Activated CD4-positive, alpha-beta memory T cell treated with anti-CD3 and anti-CD28 coated beads, Interleukin-2, amount 10 ng/mL, durations not matched to agents 7 days and 5 days (primary cell): ENCODE results near the gene FAM185A. TPM values are rescaled to one million over a fixed set of nuclear protein-coding genes. Genes with fewer than 3 reads are reported as not detected.

ENCODE experiments used
- CTCF ChIA-PET: fragments of 350-600 bp; sonication (Branson Sonifier 250); formaldehyde crosslinking; loops from one replicate; lab custom pipeline; 2021; ENCODE audit warnings: antibody characterized with exemption, inconsistent platforms; lab: Charles Lee
- POLR2A ChIA-PET: fragments of 350-600 bp; sonication (Branson Sonifier 250); formaldehyde crosslinking; loops from one replicate; lab custom pipeline; 2021; ENCODE audit warnings: antibody characterized with exemption; lab: Charles Lee
- DNase-seq: peaks from one replicate; pipeline ENCODE4 v3.0.0-alpha.2; 2020
- H3K27ac Mint-ChIP-seq: one replicate; pipeline ENCODE4 v1.8.0; 2021; ENCODE audit warnings: mild to moderate bottlenecking, mixed read lengths
- H3K27me3 Mint-ChIP-seq: one replicate; pipeline ENCODE4 v1.8.0; 2021; ENCODE audit warnings: mixed read lengths
- H3K36me3 Mint-ChIP-seq: one replicate; pipeline ENCODE4 v1.8.0; 2021; ENCODE audit warnings: low read depth, mixed read lengths
- H3K4me1 Mint-ChIP-seq: one replicate; pipeline ENCODE4 v1.8.0; 2021; ENCODE audit warnings: mixed read lengths
- H3K4me3 Mint-ChIP-seq: one replicate; pipeline ENCODE4 v1.8.0; 2021; ENCODE audit warnings: mild to moderate bottlenecking, mixed read lengths
- H3K9me3 Mint-ChIP-seq: one replicate; pipeline ENCODE4 v1.8.0; 2021; ENCODE audit warnings: mixed read lengths
- total RNA-seq, 2 experiments: library from RNA; stranded (reverse); gene quantifications; one replicate each; pipeline ENCODE4 v1.2.3, GENCODE V29; 2021

Gene FAM185A
- total RNA-seq, 2 experiments from 2014 or later = 6.1 to 7.2 TPM

- H3K27ac Mint-ChIP-seq = no peak overlapping the region
- peaks cover 15% of the 10 kb centered on the region for H3K4me1 Mint-ChIP-seq
- no peaks in the 10 kb centered on the region for H3K27me3 Mint-ChIP-seq
- no peak for DNase-seq
- H3K36me3 Mint-ChIP-seq = peaks cover 13% of the 10 kb centered on the region
- ChIA-PET POLR2A (no interaction called here), CTCF (no interaction called here)
- H3K9me3 Mint-ChIP-seq = no peaks in the 10 kb centered on the region
- H3K4me3 Mint-ChIP-seq = no peak overlapping the region
Measured at GRCh38 chr7:102841290-102841689, 92.5 kb downstream of the FAM185A start.

GRCh38 chr7:102842284-102842683 is 93.5 kb downstream of the FAM185A start:
- no peak overlapping the region for H3K4me3 Mint-ChIP-seq

DNA sequence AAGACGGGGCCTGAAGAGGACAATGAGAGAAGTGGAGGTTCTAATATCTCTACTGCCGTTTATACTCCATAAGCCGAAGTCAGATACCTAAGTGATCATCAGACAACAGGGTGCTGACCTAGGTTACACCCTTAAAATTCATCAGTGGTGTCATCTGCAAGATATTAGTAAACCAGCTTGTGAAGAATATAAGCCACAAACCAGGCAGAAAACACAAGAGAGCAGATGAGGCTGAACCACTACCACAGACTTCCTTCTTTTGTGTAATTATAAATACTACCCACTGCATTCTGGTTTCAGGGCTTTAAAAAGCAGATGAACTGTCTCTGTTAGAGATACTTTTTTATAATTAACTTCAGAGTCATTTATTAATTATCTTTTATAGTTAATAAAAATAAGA is 95.1 kb downstream of the FAM185A start:
- DNase-seq = peak; percentile 19
- Mint-ChIP-seq H3K36me3 (peaks cover 3% of the 10 kb centered on the region), H3K4me3 (no peak overlapping the region), H3K27ac (no peak overlapping the region), H3K27me3 (no peaks in the 10 kb centered on the region), H3K4me1 (peaks cover 14% of the 10 kb centered on the region), H3K9me3 (no peaks in the 10 kb centered on the region)
- ChIA-PET CTCF (interaction anchor here (0.8 to 1.1 kb wide), 2 partner anchors 10 to 29 kb away, joined by 3 read pairs; no protein-coding TSS in a partner anchor), POLR2A (interaction anchor here (0.9 to 1.8 kb wide), 4 partner anchors 9 to 30 kb away, joined by 3 to 7 read pairs (median 3); no protein-coding TSS in a partner anchor)

More at GRCh38 chr7:102842284-102842683, 93.5 kb downstream of the FAM185A start:
- POLR2A ChIA-PET = no interaction called here
- H3K36me3 Mint-ChIP-seq = peaks cover 7% of the 10 kb centered on the region
- H3K9me3 Mint-ChIP-seq = no peaks in the 10 kb centered on the region
- no peaks in the 10 kb centered on the region for H3K27me3 Mint-ChIP-seq
- no peak for DNase-seq
- CTCF ChIA-PET = no interaction called here
- no peak overlapping the region for H3K27ac Mint-ChIP-seq
- H3K4me1 Mint-ChIP-seq = peaks cover 14% of the 10 kb centered on the region

GRCh38 chr7:102845346-102845745 is 96.5 kb downstream of the FAM185A start:
- no peak overlapping the region for H3K4me3 Mint-ChIP-seq
- peaks cover 3% of the 10 kb centered on the region for H3K36me3 Mint-ChIP-seq
- peaks cover 14% of the 10 kb centered on the region for H3K4me1 Mint-ChIP-seq
- ChIA-PET POLR2A (no interaction called here), CTCF (interaction anchor here (1.7 kb wide), 1 partner anchor 217 kb away, joined by 4 read pairs; no protein-coding TSS in a partner anchor)
- no peak for DNase-seq
- no peaks in the 10 kb centered on the region for H3K27me3 Mint-ChIP-seq
- H3K9me3 Mint-ChIP-seq = no peaks in the 10 kb centered on the region
- H3K27ac Mint-ChIP-seq = no peak overlapping the region

DNA sequence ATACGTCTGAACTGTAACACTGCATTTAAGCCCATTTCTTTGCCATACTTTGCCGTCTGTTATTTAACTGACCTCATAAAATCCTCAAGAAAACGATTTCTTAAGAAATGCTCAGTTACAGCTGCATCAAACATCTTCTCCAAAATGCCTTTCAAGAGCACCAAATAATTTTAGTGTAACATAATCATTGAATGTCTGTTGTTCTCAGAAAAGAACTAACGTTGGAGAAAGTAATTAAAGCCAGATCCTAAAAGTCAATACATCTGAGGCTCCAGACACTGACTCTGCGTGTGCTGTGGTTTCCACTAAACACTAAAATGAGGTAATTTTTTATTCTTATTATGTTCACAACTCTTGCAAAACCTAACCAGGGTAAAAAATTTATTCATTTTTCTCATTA is 100.3 kb downstream of the FAM185A start:
- Mint-ChIP-seq H3K9me3 (peaks cover 4% of the 10 kb centered on the region), H3K36me3 (peaks cover 6% of the 10 kb centered on the region), H3K4me3 (no peak overlapping the region), H3K27me3 (peaks cover 3% of the 10 kb centered on the region), H3K27ac (no peak overlapping the region), H3K4me1 (peaks cover 6% of the 10 kb centered on the region)
- POLR2A ChIA-PET = no interaction called here
- no peak for DNase-seq
- CTCF ChIA-PET = no interaction called here

- ChIA-PET POLR2A (no interaction called here), CTCF (no interaction called here)
- H3K27me3 Mint-ChIP-seq = peaks cover 3% of the 10 kb centered on the region
- H3K27ac Mint-ChIP-seq = no peak overlapping the region
- peaks cover 4% of the 10 kb centered on the region for H3K9me3 Mint-ChIP-seq
- no peak for DNase-seq
- H3K4me3 Mint-ChIP-seq = no peak overlapping the region
- peaks cover 6% of the 10 kb centered on the region for H3K36me3 Mint-ChIP-seq
- H3K4me1 Mint-ChIP-seq = peaks cover 1% of the 10 kb centered on the region
Measured at GRCh38 chr7:102849538-102849937, 100.7 kb downstream of the FAM185A start.

- peaks cover 6% of the 10 kb centered on the region for H3K36me3 Mint-ChIP-seq
- no peak for DNase-seq
- no peak overlapping the region for H3K27ac Mint-ChIP-seq
- CTCF ChIA-PET = no interaction called here
- peaks cover 4% of the 10 kb centered on the region for H3K9me3 Mint-ChIP-seq
- POLR2A ChIA-PET = no interaction called here
- H3K27me3 Mint-ChIP-seq = peaks cover 10% of the 10 kb centered on the region
- H3K4me1 Mint-ChIP-seq = no peaks in the 10 kb centered on the region
- no peak overlapping the region for H3K4me3 Mint-ChIP-seq
Measured at GRCh38 chr7:102856036-102856435, 107.2 kb downstream of the FAM185A start.

Other genes starting within 250 kb of the FAM185A start
- gene RASA4B, start 231.2 kb upstream of the FAM185A start, total RNA-seq = 1 to 10 TPM; 8.7 to 9.6 TPM
- gene UPK3BL2, start 205.3 kb upstream of the FAM185A start, total RNA-seq = 10 to 100 TPM; 13.2 to 14.0 TPM
- gene SPDYE2, start 197.8 kb upstream of the FAM185A start, total RNA-seq = under 1 TPM in 1 of 2 experiments, not detected in 1; 0.15 TPM
- 10 to 100 TPM; 24.9 to 25.0 TPM for gene POLR2J3, start 176.4 kb upstream of the FAM185A start, total RNA-seq
- gene RASA4, start 132.2 kb upstream of the FAM185A start, total RNA-seq = 10 to 100 TPM; 26.6 to 27.8 TPM
- 10 to 100 TPM; 12.2 to 13.9 TPM for gene UPK3BL1, start 106.2 kb upstream of the FAM185A start, total RNA-seq
- under 1 TPM in 1 of 2 experiments, not detected in 1; 0.15 TPM for gene SPDYE2B, start 98.7 kb upstream of the FAM185A start, total RNA-seq
- gene POLR2J2, start 77.3 kb upstream of the FAM185A start, total RNA-seq = 1 to 10 TPM; 8.4 to 8.8 TPM
- under 1 TPM in 1 of 2 experiments, not detected in 1; 0.15 TPM for gene LRRC17, start 164.0 kb downstream of the FAM185A start, total RNA-seq